H7 (cell line): ENCODE data around the gene DPCD. TPM values are rescaled to one million over a fixed set of nuclear protein-coding genes. Genes with fewer than 3 reads are reported as not detected.

Experiments
- DNase-seq: peaks from one replicate; pipeline ENCODE4 v3.0.0; 2012
- H3K27me3 ChIP-seq: 2 replicates; pipeline ENCODE4 v1.6.0; 2011; ENCODE audit warnings: mild to moderate bottlenecking, low read length; ENCODE audit not compliant: control insufficient read depth, insufficient read depth
- H3K36me3 ChIP-seq: replicated peaks from 2 replicates; pipeline ENCODE4 v1.5.1; 2011; ENCODE audit warnings: low read length; ENCODE audit not compliant: control insufficient read depth, insufficient read depth
- H3K4me3 ChIP-seq: 2 replicates; pipeline ENCODE4 v1.5.1; 2011; ENCODE audit warnings: low read depth, mild to moderate bottlenecking, control low read depth, low read length, moderate library complexity; ENCODE audit not compliant: insufficient read depth
- total RNA-seq: library from RNA; depleted of rRNA; stranded (reverse); fragments of >200 nt; shearing (Covaris generic); gene quantifications from 2 replicates; pipeline ENCODE4 v1.2.3, GENCODE V29; 2014

DPCD gene
- total RNA-seq, 1 experiment from 2014 or later, result 48.7 TPM

DNA sequence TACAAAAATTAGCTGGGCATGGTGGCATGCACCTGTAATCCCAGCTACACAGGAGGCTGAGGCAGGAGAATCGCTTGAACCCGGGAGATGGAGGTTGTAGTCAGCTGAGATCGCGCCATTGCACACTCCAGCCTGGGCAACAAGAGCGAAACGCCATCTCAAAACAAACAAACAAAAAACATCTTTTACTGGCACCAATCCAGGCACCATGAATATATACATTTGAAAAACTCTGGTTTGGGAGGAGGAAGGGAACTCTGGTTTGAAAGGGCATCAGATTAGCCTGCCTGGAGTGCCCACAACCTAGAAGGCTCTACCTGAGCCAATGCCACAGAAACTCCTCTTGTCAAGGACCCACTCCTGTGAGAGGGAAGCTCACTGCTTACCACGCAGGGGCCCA is 16.0 kb upstream of the DPCD start:
- peaks cover 44% of the 10 kb centered on the region for H3K27me3 ChIP-seq
- no peak overlapping the region for H3K4me3 ChIP-seq
- no peak for DNase-seq
- H3K36me3 ChIP-seq, result no peaks in the 10 kb centered on the region; the same call in 1 of the 2 replicates

- no peak for DNase-seq
- Histone ChIP-seq H3K36me3 (no peaks in the 10 kb centered on the region; the same call in 1 of the 2 replicates), H3K4me3 (no peak overlapping the region), H3K27me3 (peaks cover 40% of the 10 kb centered on the region)
These were observed 15.3 kb upstream of the DPCD start for GRCh38 chr10:101572785-101573184.

GRCh38 chr10:101573885-101574753 is 14.0 kb upstream of the DPCD start:
- Histone ChIP-seq H3K36me3 (peaks cover 2% of the 10 kb centered on the region; the same call in 1 of the 2 replicates), H3K27me3 (peaks cover 28% of the 10 kb centered on the region), H3K4me3 (no peak overlapping the region)
- peak; percentile 68 for DNase-seq

DNA sequence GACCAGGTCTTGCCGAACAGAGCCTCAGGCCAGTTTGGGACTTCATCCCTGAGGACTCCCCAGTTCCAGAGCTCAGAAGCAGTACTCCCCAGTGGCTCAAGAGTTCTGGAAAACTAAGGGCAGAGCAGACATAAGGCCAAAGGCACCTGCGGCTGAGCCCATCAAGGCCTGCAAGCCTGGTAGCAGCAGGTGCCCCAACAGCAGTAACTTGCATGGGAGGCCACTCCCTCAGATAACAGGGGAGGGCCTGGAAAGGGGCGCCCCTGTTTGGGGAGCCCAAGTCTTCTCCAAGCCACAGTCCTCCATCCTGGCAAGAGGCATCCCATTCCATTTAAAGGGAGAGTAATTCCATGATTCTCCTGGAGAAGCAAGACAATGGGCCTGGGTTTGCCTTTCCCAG is 13.0 kb upstream of the DPCD start:
- peaks cover 19% of the 10 kb centered on the region for H3K27me3 ChIP-seq
- peaks cover 5% of the 10 kb centered on the region for H3K36me3 ChIP-seq
- peak; percentile 65 for DNase-seq
- no peak overlapping the region for H3K4me3 ChIP-seq

GRCh38 chr10:101575580-101576210 is 12.4 kb upstream of the DPCD start:
- Histone ChIP-seq H3K4me3 (no peak overlapping the region), H3K36me3 (peaks cover 6% of the 10 kb centered on the region), H3K27me3 (peaks cover 16% of the 10 kb centered on the region)
- peak; percentile 46 for DNase-seq

GRCh38 chr10:101576211-101576863 is 11.8 kb upstream of the DPCD start:
- no peak for DNase-seq
- H3K4me3 ChIP-seq, result no peak overlapping the region
- H3K36me3 ChIP-seq, result peaks cover 6% of the 10 kb centered on the region
- H3K27me3 ChIP-seq, result peaks cover 10% of the 10 kb centered on the region

DNA sequence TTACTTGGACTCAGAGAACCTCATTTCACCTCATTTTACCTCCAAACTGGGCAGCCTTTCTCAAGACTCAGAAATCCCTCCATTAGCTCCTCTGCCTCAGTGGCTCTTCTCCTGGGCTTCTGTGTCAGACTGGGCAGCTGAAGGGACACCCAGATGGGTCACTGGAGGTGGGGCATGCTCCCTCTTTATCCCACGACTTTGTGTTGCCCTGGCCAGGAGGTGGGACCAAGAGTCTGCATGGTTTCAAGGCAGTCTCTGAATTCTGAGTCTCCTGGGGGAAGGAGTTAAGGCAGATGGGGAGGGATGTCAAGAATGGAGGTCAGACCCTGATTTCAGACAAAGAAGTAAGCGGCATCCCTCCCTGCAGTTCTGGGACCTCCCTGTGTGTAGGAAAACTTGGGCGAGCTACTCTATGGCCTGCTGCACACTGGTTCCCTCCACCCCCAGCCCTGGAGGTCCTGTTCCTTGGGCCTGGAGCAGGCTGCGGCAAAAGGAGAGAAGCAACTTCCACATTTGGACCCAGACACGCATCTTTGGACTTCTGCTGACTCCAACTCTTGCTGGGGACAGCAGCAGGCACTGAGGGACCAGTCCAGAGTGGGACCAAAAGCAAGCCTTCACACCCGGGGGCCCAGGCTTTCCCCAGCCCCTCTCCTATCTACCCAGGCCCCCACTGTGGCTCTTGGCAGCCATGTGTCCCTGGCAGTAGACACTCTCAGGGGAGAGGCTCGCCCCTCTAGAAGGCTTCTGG is 10.8 kb upstream of the DPCD start:
- Histone ChIP-seq H3K4me3 (no peak overlapping the region), H3K36me3 (peaks cover 6% of the 10 kb centered on the region), H3K27me3 (peaks cover 5% of the 10 kb centered on the region)
- DNase-seq, result no peak

DNA sequence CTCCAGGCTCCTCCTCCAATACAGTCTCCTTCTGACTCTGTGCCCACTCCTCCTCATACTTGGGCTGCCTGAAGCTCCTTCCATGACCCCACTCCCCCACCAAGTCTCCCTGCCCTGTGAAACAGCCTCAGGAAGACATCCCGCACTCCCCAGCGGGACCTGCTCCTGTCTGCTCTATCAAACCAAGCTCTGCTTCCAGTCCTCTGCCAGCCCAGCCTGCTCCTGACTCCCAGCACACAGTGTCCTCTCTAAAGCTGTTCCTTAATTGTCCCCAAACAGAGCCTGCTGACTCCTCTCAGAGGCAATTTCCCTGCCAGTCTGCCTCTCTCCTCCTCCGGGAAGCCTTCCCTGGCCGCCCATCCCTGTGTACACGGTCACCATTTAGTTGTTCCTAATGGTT is 9.9 kb upstream of the DPCD start:
- Histone ChIP-seq H3K27me3 (no peaks in the 10 kb centered on the region), H3K36me3 (peaks cover 9% of the 10 kb centered on the region), H3K4me3 (no peak overlapping the region)
- DNase-seq, result no peak

DNA sequence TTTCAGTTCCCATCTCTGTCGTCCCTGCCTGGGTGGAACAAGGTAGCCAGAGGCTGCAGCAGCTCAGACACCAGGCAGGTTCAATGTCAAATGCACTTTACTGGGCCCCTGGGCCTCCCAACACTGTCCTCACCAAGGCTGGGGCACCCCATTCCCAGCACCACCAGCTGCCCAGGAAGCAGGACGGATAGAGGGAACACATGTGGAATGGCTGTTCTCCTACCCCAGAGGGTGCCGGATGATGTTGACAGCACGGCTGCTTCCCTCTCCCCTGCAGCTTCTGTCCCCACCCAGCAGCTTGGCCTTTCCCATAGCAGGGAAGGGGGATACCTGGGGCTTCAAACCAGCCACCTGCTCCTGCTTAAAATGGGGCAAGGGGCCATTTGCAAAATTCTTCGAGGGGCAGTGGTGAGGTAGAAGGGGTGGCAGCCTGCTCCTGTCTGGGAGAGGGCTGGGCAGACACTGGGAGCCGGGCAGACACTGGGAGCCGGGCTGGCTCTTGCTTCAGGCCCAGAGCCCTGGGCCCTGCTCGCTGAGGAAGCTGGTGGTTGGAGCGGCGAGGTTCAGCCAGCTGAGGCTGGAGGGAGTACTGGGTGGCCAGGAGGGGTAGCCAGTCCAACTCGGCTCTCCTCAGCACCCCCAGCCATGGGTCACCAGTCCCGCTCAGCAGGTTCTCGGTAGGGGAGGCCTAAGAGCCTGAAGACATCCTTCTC is 9.2 kb upstream of the DPCD start:
- H3K4me3 ChIP-seq, result no peak overlapping the region
- H3K27me3 ChIP-seq, result no peaks in the 10 kb centered on the region
- no peak for DNase-seq
- peaks cover 12% of the 10 kb centered on the region for H3K36me3 ChIP-seq

DNA sequence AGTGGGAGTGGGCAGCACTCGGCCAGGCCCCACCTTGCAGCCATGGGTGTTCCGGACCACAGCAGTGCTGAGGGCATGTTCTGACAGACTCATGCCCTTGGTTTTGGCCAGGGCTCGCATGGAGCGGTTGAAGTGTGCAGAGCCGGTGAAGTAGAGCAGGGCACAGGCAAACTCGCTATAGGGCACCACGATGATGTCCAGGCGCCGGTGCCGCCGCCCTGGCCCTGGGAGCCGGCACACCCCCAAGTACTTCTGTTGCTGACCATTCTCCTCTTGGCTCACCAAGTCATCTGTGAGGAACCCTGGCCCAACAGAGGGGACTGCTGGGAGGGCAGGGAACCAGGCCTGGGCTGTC is 8.6 kb upstream of the DPCD start:
- no peak for DNase-seq
- H3K4me3 ChIP-seq, result no peak overlapping the region
- peaks cover 12% of the 10 kb centered on the region for H3K36me3 ChIP-seq
- no peaks in the 10 kb centered on the region for H3K27me3 ChIP-seq

- Histone ChIP-seq H3K27me3 (no peaks in the 10 kb centered on the region), H3K36me3 (peaks cover 16% of the 10 kb centered on the region), H3K4me3 (no peak overlapping the region)
- DNase-seq, result peak; percentile 76
These were observed 7.4 kb upstream of the DPCD start for GRCh38 chr10:101580486-101581399.

DNA sequence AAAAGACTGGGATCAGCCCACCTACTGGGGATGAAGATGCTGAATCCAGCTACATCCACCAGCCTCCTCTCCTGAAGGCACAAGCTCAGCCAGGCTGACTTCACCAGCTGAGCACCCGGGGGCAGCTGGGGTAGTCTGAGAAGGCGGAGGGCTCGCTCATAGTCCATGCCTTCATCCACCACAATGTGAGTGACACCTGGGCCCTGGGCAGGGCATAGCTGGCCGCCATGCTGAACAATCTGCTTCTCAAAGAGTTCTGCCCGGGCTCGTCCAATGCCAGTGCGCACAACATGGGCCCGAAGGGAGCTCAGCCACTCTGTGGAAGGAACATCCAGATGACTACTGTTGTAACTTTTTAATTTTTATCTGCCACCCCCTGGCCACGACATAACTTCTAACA is 2.3 kb upstream of the DPCD start:
- peaks cover 9% of the 10 kb centered on the region for H3K36me3 ChIP-seq
- no peaks in the 10 kb centered on the region for H3K27me3 ChIP-seq
- DNase-seq, result no peak
- no peak overlapping the region for H3K4me3 ChIP-seq

DNA sequence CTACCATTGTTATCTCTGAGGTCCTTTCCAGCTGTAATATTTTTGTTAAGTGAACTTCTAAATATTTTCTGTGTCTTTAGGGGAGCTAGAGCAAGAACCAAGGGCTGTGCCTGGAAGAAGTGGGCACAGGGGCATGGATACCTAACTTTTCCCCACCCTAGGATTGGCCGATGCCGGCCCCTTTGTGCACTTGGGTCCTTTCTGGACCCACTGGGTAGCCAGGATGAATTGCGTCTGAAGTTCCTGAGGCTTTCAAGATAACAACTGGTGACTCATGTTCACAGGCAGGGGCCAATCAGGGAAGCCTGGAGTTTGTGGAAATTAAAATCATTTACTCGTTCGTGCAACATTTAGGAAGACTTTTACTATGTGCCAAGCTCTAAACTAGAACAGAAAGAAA is 758 bp downstream of the DPCD start:
- Histone ChIP-seq H3K4me3 (peak overlapping the region; percentile 95; the same call in 1 of the 2 replicates), H3K27me3 (no peaks in the 10 kb centered on the region), H3K36me3 (peaks cover 4% of the 10 kb centered on the region)
- peak; percentile 29 for DNase-seq
